WI38 (cell line): ENCODE measurements around the gene PRLR.

ENCODE experiments used
- H3K4me3 ChIP-seq: 2 replicates; pipeline ENCODE4 v1.5.1; 2011; ENCODE audit warnings: low read depth, mild to moderate bottlenecking, control low read depth, low read length
- TF ChIP-seq, protein P1 (sequence below): IDR thresholded peaks from 2 replicates; pipeline ENCODE4 v1.5.1; 2012; ENCODE audit warnings: low read depth, mild to moderate bottlenecking, control low read depth, low read length

Gene PRLR

DNA sequence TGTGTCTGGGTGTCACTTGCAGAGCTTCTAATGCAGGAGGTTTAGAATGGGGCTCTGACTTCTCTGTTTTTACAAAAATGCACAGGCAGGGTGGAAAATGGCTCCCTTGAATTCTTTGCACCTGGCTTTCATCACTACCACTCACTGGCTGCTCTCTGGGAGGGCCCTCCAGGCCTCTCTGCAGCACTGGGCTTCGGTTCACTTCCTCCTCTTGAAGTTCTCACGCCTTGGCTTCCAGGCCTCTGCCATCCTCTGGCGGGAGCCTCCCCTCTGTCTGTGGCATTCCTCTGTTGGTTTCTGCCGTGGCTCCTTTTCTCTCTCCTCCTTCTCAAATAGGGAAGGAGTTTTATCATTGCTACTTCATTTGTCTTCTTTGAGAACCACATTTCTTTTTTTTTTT lies 2.8 kb upstream of the PRLR start:
- H3K4me3 ChIP-seq: no peak overlapping the region
- TF ChIP-seq, protein P1, sequence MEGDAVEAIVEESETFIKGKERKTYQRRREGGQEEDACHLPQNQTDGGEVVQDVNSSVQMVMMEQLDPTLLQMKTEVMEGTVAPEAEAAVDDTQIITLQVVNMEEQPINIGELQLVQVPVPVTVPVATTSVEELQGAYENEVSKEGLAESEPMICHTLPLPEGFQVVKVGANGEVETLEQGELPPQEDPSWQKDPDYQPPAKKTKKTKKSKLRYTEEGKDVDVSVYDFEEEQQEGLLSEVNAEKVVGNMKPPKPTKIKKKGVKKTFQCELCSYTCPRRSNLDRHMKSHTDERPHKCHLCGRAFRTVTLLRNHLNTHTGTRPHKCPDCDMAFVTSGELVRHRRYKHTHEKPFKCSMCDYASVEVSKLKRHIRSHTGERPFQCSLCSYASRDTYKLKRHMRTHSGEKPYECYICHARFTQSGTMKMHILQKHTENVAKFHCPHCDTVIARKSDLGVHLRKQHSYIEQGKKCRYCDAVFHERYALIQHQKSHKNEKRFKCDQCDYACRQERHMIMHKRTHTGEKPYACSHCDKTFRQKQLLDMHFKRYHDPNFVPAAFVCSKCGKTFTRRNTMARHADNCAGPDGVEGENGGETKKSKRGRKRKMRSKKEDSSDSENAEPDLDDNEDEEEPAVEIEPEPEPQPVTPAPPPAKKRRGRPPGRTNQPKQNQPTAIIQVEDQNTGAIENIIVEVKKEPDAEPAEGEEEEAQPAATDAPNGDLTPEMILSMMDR: no peak

DNA sequence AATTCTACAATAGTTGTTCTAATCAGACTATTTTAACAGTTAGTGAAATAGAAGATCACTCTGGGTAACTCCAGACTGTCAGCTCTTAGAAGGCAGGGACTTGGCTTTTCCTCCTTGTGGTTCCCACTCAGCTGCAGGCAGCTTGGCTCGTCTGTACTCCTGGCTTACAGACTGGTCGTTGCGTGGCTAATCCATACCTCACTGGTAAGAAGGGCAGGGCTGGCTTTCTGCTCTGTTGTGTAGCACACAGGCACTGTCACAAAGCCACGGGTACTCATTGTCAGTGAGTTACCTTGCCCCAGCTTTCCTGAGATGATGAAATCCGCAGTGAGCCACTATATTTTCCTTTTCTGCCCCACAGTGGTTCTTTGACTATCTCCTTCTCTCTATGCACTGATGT lies 1.8 kb upstream of the PRLR start:
- no peak overlapping the region for H3K4me3 ChIP-seq
- TF ChIP-seq, protein P1: no peak

- H3K4me3 ChIP-seq: peak overlapping the region; percentile 29
- TF ChIP-seq, protein P1: no peak
These were observed 930 bp downstream of the PRLR start for GRCh38 chr5:35229076-35230037.

GRCh38 chr5:35228310-35228709 lies 2.0 kb downstream of the PRLR start:
- H3K4me3 ChIP-seq: no peak overlapping the region
- TF ChIP-seq, protein P1: no peak

DNA sequence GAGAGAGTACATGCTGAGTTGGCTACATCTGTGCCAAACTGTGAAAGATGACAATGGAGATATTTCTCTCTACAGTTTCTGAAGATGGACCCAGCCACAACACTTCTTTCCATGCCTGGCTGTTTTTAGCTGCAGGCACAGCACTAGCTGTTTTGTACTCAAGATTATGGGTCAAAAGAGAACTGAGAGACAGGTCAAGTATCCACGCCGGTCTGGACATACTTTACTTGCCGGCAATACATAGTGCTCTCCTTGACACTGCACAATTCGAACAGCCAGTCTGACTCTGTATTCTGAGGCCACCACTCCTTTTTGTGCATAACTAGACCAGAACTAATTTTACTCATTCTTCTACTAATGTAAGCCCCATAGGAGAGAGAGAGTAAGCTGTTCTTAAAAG lies 2.6 kb downstream of the PRLR start:
- TF ChIP-seq, protein P1: no peak

GRCh38 chr5:35223787-35224395 lies 6.4 kb downstream of the PRLR start:
- TF ChIP-seq, protein P1: no peak

More for the DNA sequence above, 2.6 kb downstream of the PRLR start:
- H3K4me3 ChIP-seq: no peak overlapping the region

DNA sequence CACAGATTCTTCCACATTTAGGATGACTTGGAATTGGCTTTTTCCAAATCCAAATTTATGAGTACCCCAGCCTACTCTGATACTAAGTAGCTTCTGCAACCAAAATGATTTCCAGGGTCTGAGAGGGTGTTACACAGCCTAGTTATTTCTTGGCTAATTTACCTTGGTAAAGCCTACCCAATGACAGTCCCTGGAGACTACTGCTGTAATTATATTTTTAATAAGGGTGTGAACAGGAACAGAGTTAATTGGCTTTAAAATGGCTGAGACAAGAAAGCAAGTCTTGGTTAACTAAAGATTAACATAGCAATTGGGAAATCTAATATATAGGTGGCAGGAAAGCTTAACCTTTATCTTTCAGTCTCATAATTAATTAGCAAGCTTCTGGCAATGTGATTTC lies 9.3 kb downstream of the PRLR start:
- TF ChIP-seq, protein P1: no peak
- no peak overlapping the region for H3K4me3 ChIP-seq

More at GRCh38 chr5:35223787-35224395, 6.4 kb downstream of the PRLR start:
- no peak overlapping the region for H3K4me3 ChIP-seq
